Activated naive CD8-positive, alpha-beta T cell treated with anti-CD3 and anti-CD28 coated beads, Interleukin-2, amount 50 U/mL, for 16 hours (primary cell): ENCODE data around the gene DAZAP1.
A peak's percentile ranks its signal among the peaks of the same experiment; 100 is the strongest.

Source experiments
- DNase-seq: peaks from one replicate; pipeline ENCODE4 v3.0.0-alpha.2; 2020; ENCODE audit warnings: low read depth, low spot score

The DAZAP1 gene

GRCh38 chr19:1377176-1377964, 30.0 kb upstream of the DAZAP1 start:
- DNase-seq: no peak

- no peak for DNase-seq
Measured at GRCh38 chr19:1377965-1378785, 29.2 kb upstream of the DAZAP1 start.

DNA sequence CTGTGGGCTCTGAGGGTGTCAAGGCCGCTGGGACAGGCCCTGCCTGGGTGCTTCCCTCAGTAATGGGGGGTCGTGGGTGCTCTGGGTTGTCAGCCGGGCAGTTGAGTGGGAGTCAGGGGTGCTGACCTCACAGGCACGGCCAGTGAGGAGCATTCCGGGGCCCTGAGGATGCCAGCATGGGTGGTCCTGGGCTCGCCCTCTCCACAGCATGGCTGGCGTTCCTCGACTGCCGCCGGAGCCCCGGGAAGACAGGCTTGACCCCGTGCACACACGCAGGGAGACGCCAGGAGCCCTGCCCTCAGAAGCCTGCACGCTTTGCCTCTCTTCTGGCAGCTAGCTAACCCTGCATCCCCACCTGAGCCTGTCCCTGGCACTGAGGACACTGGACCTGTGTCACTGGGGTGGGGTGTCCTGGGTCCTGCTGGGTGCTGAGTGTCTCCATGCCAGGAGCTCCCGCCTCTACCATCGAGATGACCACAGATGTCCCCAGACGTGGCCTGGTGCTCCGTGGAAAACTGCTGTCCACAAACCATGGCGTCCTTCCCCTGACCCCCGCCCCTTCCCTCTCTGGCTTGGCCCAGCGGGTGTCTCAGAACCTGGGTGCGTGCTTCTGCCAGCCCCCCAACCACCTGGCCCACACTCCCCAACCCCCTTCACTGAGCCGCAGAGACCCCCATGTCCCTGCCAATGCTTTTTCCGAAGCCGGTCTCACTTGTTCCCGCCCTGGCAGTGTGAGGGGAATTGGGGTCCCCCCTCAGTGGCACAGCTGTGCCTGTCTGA, 28.1 kb upstream of the DAZAP1 start:
- DNase-seq: no peak

DNA sequence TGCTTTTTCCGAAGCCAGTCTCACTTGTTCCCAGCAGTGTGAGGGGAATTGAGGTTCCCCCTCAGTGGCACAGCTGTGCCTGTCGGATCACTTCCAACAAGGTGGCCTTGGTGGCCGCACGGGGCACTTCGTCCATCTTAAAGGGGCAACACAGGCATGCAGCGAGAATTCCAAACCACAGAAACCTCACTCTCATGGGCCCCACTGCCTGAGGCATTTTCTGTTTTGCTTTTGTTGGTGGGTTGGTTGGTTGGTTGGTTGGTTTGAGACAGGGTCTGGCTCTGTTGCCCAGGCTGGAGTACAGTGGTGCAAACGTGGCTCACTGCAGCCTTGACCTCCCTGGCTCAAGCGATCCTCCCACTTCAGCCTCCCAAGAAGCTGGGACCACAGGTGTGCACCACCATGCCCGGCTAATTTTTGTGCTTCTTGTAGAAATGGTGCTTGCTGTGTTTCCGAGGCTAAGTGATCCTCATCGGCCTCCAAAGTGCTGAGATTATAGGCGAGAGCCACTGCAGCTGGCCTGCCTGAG, 27.4 kb upstream of the DAZAP1 start:
- no peak for DNase-seq

DNA sequence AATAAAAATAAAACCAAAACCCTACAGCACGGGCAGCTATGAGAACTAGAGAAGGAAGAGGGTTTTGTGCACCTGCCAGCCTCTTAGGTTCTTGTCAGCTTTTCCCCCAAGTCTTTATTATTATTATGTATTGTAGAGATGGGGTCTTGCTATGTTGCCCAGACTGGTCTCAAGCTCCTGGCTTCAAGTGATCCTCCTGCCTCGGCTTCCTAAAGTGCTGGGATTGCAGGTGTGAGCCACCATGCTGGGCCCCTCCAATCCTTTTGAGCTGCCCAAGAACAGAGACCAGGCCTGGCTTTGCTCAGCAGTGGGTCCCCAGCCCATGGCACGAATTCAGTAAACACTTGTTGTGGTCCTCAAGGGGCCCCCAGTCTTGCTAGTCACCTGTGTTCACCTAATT, 25.1 kb upstream of the DAZAP1 start:
- DNase-seq: no peak

DNA sequence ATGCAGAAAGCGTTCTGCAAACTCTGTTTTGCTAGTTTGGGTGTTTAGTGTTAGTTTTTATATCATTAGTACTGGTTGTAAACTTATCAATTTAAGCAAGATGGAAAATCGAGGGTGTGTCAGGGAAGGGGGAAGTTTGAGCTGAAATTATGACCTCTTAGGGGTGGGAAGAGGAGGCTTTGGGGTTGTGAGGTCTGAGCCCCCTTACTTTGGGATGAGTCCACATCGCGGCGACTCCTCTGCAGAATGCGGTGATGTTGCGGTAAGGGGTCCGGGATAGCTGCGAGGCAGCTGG, 24.4 kb upstream of the DAZAP1 start:
- DNase-seq: no peak

GRCh38 chr19:1383312-1384084, 23.9 kb upstream of the DAZAP1 start, which contains the start of gene NDUFS7:
TSS of gene NDUFS7 (plus strand) at chr19:1383907. CDS start at chr19:1383927, 20 bp downstream.
- DNase-seq: peak; percentile 77

GRCh38 chr19:1384085-1384462, 23.3 kb upstream of the DAZAP1 start:
- no peak for DNase-seq

- no peak for DNase-seq
Measured at GRCh38 chr19:1384478-1385110, 22.8 kb upstream of the DAZAP1 start.

DNA sequence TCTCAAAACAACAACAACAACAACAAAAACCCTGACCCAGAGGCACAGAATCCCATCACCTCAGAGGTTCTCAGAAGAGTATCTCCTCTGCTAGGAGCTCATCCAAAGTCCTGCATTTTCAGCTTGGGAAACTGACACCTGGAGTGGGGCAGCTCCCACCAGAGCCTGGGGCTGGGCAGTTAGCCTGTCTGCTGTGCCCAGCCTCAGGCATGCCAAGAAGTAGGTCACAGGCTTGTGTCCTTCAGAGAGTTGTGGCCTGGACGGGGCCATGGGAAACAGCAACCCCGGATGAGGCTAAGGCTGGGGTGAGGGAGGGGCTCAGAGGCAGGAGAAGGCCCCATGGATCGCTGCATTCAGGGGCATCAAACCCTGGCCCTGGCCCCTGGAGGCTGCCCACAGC, 21.6 kb upstream of the DAZAP1 start:
- DNase-seq: no peak

DNA sequence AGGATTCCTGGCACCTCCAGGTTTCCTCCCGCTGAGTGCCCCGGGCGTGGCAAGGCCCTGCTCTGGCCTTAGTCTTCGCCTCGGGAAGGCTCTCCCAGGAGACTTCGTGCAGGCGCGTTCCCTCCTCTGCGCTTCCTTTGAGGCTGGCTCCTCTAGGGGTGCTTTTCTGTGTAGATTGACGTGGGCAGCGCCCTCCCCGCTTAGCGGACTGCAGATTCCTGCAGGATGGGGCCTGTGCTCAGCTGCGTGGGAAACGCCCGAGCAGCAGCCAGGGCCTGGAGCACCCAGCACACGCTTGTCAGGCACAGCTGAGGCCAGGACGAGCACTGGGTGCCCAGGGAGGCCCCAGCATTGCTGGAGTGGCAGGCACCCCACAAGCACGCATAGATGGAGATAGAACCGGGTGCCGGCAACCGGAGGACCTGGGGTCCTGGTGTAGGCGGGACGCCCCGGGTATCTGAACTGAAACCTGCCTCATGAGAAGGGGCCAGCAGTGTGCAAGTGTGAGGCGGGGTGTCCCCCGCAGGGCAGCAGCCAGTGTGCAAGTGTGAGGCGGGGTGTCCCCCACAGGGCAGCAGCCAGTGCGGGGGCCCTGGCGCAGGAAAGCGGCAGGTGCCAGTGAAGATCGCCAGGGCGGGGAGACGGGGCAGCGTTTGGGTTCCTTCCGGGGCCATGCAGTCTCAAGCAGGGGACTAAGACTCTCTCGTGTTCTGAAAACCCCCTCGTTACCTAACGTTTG, 20.3 kb upstream of the DAZAP1 start:
- no peak for DNase-seq

- no peak for DNase-seq
Measured at GRCh38 chr19:1387684-1388636, 19.4 kb upstream of the DAZAP1 start.

- no peak for DNase-seq
Measured at GRCh38 chr19:1388637-1389026, 18.8 kb upstream of the DAZAP1 start.

- no peak for DNase-seq
Measured at GRCh38 chr19:1389033-1389940, 18.1 kb upstream of the DAZAP1 start.

GRCh38 chr19:1390890-1391423, 16.4 kb upstream of the DAZAP1 start:
- DNase-seq: no peak

DNA sequence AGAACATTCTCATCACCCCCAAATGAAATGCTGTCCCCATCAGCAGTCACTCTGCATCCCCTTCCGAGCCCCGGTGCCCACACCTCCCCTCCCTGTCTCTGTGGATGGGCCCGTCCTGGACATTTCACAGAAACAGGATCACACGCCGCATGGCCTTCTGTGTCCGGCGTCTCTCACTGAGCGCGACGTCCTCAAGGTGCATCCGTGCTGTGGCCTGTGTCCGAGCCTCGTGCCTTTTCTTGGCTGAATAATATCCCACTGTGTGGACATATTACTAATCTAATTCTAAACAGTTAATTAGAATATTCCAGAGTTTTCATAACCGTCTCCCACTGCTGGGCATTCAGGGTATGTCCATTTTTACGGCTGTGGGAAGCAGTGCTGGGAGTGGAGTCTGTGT, 15.0 kb upstream of the DAZAP1 start:
- DNase-seq: no peak

DNA sequence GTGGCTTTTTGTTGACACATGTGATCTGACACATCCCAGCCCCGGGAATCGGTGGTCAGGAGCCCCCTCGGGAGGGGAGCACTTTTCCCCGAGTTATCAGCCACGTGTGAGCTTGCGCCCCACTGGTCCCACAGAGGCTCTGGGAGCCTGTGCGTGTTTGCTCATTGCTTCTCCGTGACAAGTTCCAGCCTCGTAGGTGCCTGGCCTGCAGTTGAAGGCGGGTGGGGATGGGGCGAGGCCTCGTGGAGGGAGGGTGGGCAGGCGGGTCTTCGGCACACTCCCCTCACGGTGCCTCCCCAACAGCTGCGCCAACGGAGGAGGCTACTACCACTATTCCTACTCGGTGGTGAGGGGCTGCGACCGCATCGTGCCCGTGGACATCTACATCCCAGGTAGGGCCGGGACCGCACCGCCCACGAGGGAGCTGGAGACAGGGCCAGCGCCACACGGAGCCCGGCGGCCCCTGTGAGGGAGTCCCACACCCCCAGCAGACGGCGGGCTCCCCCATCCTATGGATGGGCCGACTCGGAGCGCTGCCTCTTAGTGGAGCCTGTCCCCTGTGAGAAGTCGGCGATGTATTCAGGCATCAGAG, 14.4 kb upstream of the DAZAP1 start:
- DNase-seq: no peak
